NCI-H2081 treated with DMSO at 0.1 percent for 48 hours (cell line): ENCODE results near the gene NEAT1.
A peak's percentile ranks its signal among the peaks of the same experiment; 100 is the strongest.

Experiments
- DNase-seq: peaks from one replicate; lab custom pipeline; 2025; lab: John Stamatoyannopoulos, UW

The NEAT1 gene

GRCh38 chr11:65422633-65423515 lies at the start of gene NEAT1:
TSS of gene NEAT1 (plus strand) at chr11:65422798.
- DNase-seq, result no peak

GRCh38 chr11:65373839-65374580 lies 48.6 kb upstream of the NEAT1 start:
- no peak for DNase-seq

DNA sequence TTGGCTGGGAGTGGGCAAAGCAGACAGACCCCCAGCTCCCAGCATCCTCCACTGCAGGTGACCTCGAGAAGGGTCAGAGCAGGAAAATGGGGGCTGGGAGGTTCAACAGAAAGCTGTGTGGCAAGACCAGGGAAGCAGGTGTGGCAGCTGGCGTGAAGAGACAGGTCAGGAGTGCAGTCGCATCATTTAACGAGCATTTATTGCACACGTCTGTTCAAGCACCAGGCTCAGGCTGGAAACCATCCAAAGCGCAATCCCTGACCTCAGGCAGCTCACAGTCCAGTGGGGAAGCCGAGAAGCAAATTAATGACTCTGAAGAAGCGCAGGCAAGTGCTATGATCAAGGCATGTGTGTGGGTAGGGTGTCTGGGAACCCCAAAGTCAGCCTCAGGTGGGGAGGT lies 47.6 kb upstream of the NEAT1 start:
- DNase-seq, result no peak

DNA sequence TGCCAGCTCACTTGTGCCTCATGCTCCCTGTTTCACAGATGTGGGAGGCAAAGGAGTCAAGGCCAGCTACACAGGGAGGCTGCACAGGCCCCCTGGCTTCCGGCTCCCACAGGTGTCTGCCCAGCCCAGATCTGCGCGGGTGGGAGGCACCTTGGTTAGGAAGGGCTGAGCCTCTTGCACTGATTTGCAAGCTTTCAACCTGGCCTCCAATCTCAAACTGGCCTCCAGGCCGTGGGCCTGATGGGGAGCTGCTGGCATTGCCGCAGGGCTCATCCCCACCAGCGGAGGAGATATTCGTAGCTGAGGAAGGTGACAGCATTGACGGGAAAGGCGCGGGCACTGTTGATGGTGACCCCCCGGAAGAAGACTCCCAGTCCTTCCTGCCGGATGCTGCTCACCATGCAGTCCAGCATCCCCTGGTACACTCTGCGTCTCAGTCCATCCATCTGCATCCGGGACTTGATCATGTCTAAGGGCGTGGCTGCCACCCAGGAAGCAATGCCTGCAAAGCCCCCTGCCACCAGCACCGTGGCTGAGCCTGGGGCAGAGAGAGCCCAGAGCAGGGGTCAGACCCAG lies 46.4 kb upstream of the NEAT1 start:
- no peak for DNase-seq

GRCh38 chr11:65377036-65377435 lies 45.6 kb upstream of the NEAT1 start:
- no peak for DNase-seq

GRCh38 chr11:65377777-65378176 lies 44.8 kb upstream of the NEAT1 start:
- no peak for DNase-seq

DNA sequence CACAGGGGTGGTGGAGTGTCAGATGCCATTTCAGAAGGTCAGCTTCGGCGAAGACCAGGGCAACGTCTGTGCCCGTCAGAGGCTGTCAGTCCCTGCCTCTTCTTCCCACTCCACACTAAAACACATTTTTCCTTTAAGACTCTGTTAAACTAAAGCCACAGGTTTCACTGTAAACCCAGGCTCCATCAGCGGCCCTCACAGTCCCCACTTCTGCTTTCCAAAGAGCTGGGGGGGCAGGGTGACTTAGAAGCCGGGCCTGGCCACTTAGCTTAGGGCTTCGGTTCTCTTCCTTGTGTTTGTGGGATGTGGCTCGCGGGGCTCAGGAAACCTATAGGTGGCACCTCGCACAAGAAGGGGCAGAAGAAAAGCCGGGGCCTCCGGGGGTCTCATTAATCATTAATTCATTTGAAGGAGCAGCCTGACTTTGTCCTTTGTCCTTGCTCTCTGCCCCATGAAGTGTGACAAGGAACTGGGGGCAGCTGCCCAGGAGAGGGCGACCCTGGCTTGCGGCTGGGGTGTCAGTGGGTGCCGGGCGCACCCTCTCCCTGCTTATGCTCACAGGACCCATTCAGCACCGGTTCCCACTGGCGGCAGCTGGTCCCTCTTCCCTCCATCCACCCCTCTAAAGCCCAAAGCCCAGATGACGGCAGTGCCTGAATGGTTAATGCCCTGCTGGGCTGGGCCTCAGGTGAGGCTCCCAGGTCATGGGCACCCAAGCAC lies 44.2 kb upstream of the NEAT1 start:
- DNase-seq, result no peak

DNA sequence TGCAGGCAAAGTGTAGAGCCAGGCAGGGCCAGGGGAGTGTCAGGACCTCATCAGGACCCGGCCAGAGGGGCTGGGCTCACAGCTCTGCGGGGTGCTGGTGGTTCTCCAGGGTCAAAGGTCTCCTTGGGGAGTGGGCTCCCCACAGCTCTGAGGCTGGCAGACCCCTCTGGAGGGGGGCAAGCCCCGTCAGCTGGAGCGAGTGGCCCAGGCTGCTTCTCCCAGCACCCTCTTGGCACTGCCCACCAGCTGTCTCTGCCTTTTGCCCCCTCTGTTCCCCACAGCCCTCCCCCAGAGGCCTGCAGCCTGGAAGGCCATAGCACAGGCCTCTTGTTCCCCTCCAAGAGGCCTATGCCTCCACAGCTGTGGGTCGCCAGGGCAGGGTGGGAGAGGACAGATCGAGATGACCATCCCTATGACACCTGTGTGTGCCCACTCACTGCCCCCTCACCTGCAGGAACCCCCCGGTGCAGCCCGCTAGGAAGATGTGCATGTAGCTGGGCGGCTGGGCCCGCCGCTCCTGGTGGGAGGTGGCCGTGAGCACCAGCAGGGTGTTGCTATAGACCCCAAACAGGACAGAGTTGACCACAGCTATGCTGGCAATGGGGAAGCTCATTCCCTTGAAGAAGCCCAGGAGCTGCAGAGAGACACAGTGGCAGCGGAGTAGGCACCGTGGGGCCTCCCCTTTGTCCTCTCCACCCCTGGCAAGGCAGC lies 43.5 kb upstream of the NEAT1 start:
- DNase-seq, result no peak

DNA sequence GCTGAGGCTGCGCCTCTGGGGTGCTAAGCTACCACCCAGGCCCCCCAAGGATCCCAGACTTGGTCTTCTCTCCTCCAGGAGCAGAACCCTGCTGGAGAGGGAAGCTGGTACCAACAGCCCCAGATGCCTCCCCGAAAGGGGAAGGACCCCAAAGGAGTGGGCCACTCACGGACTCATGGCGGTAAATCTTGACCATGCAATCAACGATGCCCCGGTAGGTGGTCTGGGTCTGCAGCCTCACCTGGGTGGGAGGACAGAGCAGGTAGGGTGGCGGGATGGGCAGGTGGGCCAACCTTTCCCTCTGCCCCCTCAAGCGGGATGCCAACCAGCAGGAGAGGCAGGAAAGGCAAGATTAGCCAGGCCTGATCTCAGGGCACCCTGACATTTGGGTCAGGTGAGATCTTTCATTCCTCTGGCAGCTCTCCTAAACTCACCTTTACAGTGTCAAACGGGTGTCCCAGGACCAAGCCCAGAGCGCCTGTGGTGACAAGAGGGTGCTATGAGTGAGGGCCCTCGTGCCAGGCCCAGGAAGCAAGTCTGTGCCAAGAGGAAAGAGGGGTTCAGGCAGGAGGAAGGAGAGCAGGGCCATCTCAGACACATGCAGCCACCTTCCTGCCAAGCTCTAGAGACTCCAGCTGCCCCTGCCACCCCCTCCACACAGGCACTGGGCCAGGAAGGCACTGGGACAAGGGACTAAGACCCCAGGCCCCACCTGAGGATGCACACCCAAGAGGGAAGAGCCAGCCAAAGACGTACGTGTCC lies 42.7 kb upstream of the NEAT1 start:
- DNase-seq, result no peak

GRCh38 chr11:65380460-65381119 lies 42.0 kb upstream of the NEAT1 start:
- DNase-seq, result no peak

DNA sequence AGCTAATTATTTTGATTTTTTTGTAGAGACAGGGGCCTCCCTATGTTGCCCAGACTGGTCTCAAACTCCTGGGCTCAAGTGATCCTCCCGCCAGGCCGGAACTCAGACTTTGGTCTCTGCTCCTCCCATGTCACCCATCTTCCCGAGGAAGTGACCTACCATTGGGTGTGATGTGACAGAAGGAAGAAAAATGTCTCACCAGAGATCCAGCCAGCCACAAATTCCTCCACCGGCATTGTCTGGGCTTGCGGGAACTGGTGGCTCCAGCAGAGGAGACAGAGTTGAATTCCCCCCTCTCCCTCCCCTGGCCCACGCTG lies 40.9 kb upstream of the NEAT1 start:
- no peak for DNase-seq

DNA sequence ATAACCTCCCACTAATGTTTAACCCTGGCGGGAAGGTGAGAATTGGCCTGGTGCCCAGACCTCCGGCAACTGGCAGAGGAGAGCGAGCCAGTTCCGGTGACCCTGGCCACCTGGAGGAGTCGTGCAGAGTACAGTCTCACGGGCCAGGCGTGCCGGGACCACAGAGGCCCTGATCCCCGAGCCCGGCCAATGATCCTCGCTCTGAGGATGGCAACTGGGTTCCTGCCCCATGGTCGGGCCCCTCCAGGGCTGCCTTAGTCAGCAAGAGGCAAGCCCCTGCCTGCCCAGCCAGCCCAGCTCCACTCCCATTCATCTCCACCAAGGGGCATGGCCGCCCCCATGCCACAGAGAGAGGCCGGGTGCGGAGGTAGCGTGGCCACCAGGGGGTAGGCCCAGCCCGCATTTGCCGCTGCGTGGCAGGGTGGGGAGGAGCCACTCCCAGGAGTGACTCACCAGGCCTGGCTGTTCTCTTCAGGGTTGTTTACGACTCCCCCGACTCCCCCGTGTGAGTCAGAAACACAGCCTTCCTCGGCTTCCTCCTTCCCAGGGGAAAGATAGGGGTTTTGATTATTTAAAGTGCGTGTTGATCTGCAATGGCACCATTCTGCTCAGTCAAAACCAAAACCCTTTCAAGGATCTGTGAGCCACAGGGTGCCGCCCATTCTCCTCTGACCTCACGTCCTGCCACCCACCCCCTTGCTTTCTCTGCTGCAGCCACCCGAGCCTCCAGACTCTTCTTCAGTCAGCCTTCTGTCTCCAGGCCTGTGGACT lies 40.4 kb upstream of the NEAT1 start, which contains the start of gene SLC25A45:
Gene SLC25A45, minus strand, starts transcription at position 614 of the 771 bp plus-strand sequence. CDS start 695 bp downstream, outside the sequence.
- DNase-seq, result peak; percentile 23

DNA sequence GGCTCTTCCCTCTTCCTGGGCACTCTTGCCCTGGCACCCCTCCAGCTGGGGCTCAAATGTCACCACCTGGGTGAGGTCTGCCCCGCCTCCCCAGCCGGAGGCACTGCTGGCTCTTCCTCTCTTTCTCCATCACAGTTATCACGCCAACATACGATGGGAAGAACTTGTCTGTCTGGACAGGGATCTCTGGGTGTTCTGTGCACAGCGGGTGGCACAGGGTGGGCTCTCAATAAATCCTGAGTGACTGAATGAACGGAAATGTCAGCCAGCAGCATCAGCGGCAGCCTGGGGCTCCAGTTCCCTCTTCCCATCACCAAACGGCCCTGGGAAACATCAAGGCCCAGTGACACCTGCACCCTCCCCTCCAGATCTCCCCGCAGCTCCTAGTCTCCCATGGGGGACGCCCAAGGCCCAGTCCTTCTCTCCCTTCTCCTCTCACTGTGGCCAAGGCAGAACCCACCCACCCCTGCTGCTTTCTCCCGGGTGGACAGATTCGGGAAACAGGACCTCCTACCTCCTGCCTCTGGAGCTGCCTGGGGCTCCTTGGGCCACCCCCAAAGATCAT lies 39.7 kb upstream of the NEAT1 start:
- no peak for DNase-seq

DNA sequence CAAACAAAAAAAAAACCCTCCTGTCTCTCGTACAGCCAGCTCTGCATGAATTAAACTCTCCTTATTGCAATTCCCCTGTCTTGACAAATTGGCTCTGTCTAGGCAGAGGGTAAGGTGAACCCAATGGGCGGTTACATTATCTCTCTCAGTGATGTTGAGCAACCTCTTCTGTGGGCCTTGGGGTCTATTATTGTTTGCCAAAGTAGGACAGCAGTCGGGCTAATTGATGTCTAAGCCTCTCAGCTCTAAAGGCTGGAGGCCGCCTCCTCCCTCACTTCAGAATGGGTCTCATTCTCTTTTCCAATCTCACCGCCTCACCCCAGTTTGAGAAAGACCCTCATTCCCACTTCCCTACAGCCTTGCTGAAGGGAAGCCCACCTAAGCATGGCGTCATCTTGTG lies 38.8 kb upstream of the NEAT1 start:
- no peak for DNase-seq

DNA sequence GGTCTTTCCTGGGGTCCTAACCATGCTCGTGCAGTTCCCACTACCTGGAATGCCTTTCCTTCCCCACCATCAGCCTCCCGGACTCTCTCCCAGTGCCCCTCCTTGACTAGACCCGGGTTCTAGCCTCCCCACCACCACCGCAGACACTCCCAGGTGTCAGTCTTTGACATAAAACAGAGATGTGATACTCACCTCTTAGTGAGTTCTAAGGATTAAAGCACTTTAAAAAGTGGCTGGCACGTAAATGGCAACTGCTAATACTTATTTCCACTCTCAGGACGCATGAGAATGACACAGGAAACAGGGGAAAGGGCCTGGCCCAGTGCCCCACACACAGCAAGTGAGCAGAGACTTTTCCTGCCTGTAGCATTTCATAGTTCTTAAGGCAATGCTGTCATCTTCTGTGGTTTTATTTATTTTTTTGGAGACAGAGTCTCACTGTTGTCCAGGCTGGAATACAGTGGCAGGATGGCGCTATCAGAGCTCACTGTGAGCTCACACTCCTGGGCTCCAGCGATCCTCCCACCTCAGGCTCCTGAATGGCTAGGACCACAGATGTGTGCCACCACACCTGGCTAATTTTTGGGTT lies 38.2 kb upstream of the NEAT1 start:
- DNase-seq, result no peak

- DNase-seq, result peak; percentile 9
Observed at GRCh38 chr11:65386307-65387140, 36.1 kb upstream of the NEAT1 start, which contains the start of gene FRMD8. TSS of gene FRMD8 (plus strand) at chr11:65386637. CDS start at chr11:65387037, 400 bp downstream.

- no peak for DNase-seq
Observed at GRCh38 chr11:65388731-65389130, 33.9 kb upstream of the NEAT1 start.
